Spleen (tissue), 11 donors: Measurements from ENCODE around the gene CDK19. TPM values are rescaled to one million over a fixed set of nuclear protein-coding genes. Genes with fewer than 3 reads are reported as not detected.

Source experiments
- DNase-seq: peaks from one replicate; pipeline ENCODE4 v3.0.0-alpha.2; 2020
- H3K27ac ChIP-seq, 8 donors: fragments of 200-600 bp; sonication (generic) in 7 of 8; 1 replicate in 4 of 8; 2 replicates in 4 of 8; pipeline versions ENCODE4 v1.5.0 to v1.8.0; 2016 to 2021; ENCODE audit warnings: inconsistent platforms in 4 of 8, mild to moderate bottlenecking in 4 of 8, moderate library complexity in 1 of 8
- H3K27me3 ChIP-seq, 7 donors: fragments of 200-600 bp; sonication (generic) in 6 of 7; replicated peaks in 1 of 7; 1 replicate in 4 of 7; 2 replicates in 3 of 7; pipeline versions ENCODE4 v1.5.0 to v1.8.0; 2016 to 2021; ENCODE audit warnings: inconsistent platforms in 3 of 7, mild to moderate bottlenecking in 1 of 7
- H3K36me3 ChIP-seq, 6 donors: fragments of 200-600 bp; sonication (generic) in 5 of 6; 1 replicate in 4 of 6; 2 replicates in 2 of 6; pipeline versions ENCODE4 v1.5.0 to v1.8.0; 2016 to 2021; ENCODE audit warnings: inconsistent platforms in 2 of 6
- H3K4me1 ChIP-seq, 6 donors: fragments of 200-600 bp; sonication (generic) in 5 of 6; 1 replicate in 3 of 6; 2 replicates in 3 of 6; pipeline versions ENCODE4 v1.5.0 to v1.8.0; 2016 to 2021; ENCODE audit warnings: inconsistent platforms in 3 of 6
- H3K4me3 ChIP-seq, 8 donors: fragments of 200-600 bp; sonication (generic) in 7 of 8; 1 replicate in 4 of 8; 2 replicates in 4 of 8; pipeline versions ENCODE4 v1.5.0 to v1.8.0; 2016 to 2021; ENCODE audit warnings: inconsistent platforms in 4 of 8, mild to moderate bottlenecking in 4 of 8, moderate library complexity in 2 of 8
- H3K9me3 ChIP-seq, 8 donors: fragments of 200-600 bp; sonication (generic) in 7 of 8; 1 replicate in 4 of 8; 2 replicates in 4 of 8; pipeline versions ENCODE4 v1.5.0 to v1.8.0; 2016 to 2021; ENCODE audit warnings: inconsistent platforms in 4 of 8
- CTCF ChIP-seq, 11 experiments: fragments of 200-600 bp in 7 of 11; fragments of 450-650 bp in 4 of 11; sonication (generic) in 4 of 11; IDR thresholded peaks in 8 of 11; conservative IDR thresholded peaks in 3 of 11; 1 replicate in 7 of 11; 2 replicates in 4 of 11; pipeline versions ENCODE4 v1.4.0 to v1.8.0; 2016 to 2021; ENCODE audit warnings: antibody characterized with exemption in 11 of 11, inconsistent platforms in 4 of 11, mild to moderate bottlenecking in 1 of 11
- POLR2A ChIP-seq, 3 donors: fragments of 450-650 bp; IDR thresholded peaks; one replicate each; pipeline ENCODE4 v1.5.1; 2017; ENCODE audit warnings: antibody characterized with exemption in 3 of 3, mild to moderate bottlenecking in 1 of 3
- POLR2AphosphoS5 ChIP-seq, 3 donors: sonication (generic); formaldehyde crosslinking; IDR thresholded peaks; one replicate each; pipeline ENCODE4 v1.5.1; 2017; ENCODE audit warnings: antibody characterized with exemption in 3 of 3
- WGBS, 5 donors: extraction: QIAGEN DNeasy Blood & Tissue Kit in 3 of 5; methylation state at CpG; one replicate each; pipeline versions ENCODE4 v1.1.5 to v1.1.7; 2013 to 2018; 5-methylcytosine and 5-hydroxymethylcytosine counted together
- intact Hi-C: fragments of 100-400 bp; cut with DNase I; formaldehyde crosslinking; loops from one replicate; pipeline ENCODE4 v1.15.0; 2023; ENCODE audit warnings: low total_unique reads
- polyA plus RNA-seq, 3 donors: library from polyadenylated mRNA; stranded (reverse); fragments of 200-250 nt; gene quantifications; one replicate each; pipeline ENCODE4 v1.2.1, GENCODE V29; 2013
- total RNA-seq, 7 donors: library from RNA; depleted of rRNA in 3 of 7; stranded (reverse); fragments of >200 nt in 3 of 7; fragmentation: NEBNext Ultra II Directional in 4 of 7; extraction: Animal tissue kit (Norgen Biotek cat#: 25700) in 4 of 7; gene quantifications; one replicate each; pipeline versions ENCODE4 v1.1.0 to v1.2.1, GENCODE V29; 2016 to 2021
- donor health status: healthy with polysubstance abuse.
- donor health status: DM: no; HTN: no; CAD: no; lungs with moderate emphysema.
- donor health status: DM: no; HTN: no; CAD: no.
- donor health status: Bipolar disorder and iron deficiency.
- donor health status: healthy.
- donor health status: DM: no; HTN: no; CAD: no.
- donor health status: DM: yes; HTN: yes; CAD: no.

CDK19 gene
- total and polyA plus RNA-seq, 10 donors: 7.9 to 29.8 (median 21.7) TPM

- no peak for DNase-seq
- no peak for TF ChIP-seq CTCF (IDR thresholded peaks at IDR 0.05 in 8 of 11, conservative IDR thresholded peaks at IDR 0.05 in 3 of 11)
- no peak for TF ChIP-seq POLR2AphosphoS5 (IDR thresholded peaks at IDR 0.05)
- TF ChIP-seq POLR2A (IDR thresholded peaks at IDR 0.05): no peak
- Histone ChIP-seq H3K4me1 (no peaks in the 10 kb centered on the region), H3K4me3 (no peak overlapping the region), H3K27me3 (no peaks in the 10 kb centered on the region), H3K9me3 (peaks cover 0 to 7% (median 0%) of the 10 kb centered on the region in 8 donors), H3K27ac (no peak overlapping the region), H3K36me3 (peaks cover 0 to 36% (median 14%) of the 10 kb centered on the region in 6 donors)
- intact Hi-C loops: no loop called here
These were observed 172.6 kb downstream of the CDK19 start for GRCh38 chr6:110642711-110643110.

GRCh38 chr6:110636781-110637180 is 178.5 kb downstream of the CDK19 start:
- no peaks in the 10 kb centered on the region for H3K27me3 ChIP-seq
- WGBS, 5 donors: 75 to 92% (median 88%) methylated on average over 2 of the region's 2 CpGs
- intact Hi-C loops: no loop called here
- no peak overlapping the region for H3K4me3 ChIP-seq
- no peaks in the 10 kb centered on the region for H3K9me3 ChIP-seq
- DNase-seq: no peak
- TF ChIP-seq POLR2AphosphoS5 (IDR thresholded peaks at IDR 0.05) (no peak), POLR2A (IDR thresholded peaks at IDR 0.05) (no peak), CTCF (IDR thresholded peaks at IDR 0.05 in 8 of 11, conservative IDR thresholded peaks at IDR 0.05 in 3 of 11) (no peak)
- H3K27ac ChIP-seq: peak overlapping the region in 1 of 8 donors; percentile 14
- peaks cover 0 to 12% (median 0%) of the 10 kb centered on the region in 6 donors for H3K4me1 ChIP-seq
- H3K36me3 ChIP-seq: peaks cover 0 to 25% (median 0%) of the 10 kb centered on the region in 6 donors

DNA sequence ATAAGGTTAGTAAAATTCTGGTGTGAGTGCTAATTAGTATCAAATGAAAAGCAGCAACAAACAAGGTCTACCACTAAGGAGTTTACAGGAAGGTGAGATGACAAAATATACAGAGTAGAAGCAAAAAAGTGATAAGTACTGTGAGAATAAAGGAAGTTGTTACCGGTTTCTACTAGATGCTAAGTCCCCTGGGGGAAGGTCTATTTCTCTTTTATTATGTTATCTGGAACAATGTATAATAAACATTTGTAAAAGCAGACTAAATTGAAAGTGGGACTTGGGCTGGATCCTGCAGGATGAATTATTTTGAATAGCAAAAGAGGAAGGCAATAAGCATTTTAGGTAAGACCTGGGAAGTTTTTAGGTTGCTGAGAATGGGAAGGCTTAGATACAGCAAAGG is 180.2 kb downstream of the CDK19 start:
- Histone ChIP-seq H3K4me3 (no peak overlapping the region), H3K27me3 (no peaks in the 10 kb centered on the region), H3K27ac (no peak overlapping the region), H3K9me3 (no peaks in the 10 kb centered on the region), H3K36me3 (peaks cover 0 to 24% (median 1%) of the 10 kb centered on the region in 6 donors), H3K4me1 (peaks cover 0 to 12% (median 0%) of the 10 kb centered on the region in 6 donors)
- intact Hi-C loops: no loop called here
- no peak for DNase-seq
- 22 to 35% (median 26%) methylated on average over 1 of the region's 1 CpG for WGBS, 5 donors
- no peak for TF ChIP-seq POLR2A (IDR thresholded peaks at IDR 0.05)
- no peak for TF ChIP-seq CTCF (IDR thresholded peaks at IDR 0.05 in 8 of 11, conservative IDR thresholded peaks at IDR 0.05 in 3 of 11)
- TF ChIP-seq POLR2AphosphoS5 (IDR thresholded peaks at IDR 0.05): no peak

- Histone ChIP-seq H3K27me3 (no peaks in the 10 kb centered on the region), H3K4me3 (no peak overlapping the region), H3K27ac (no peak overlapping the region), H3K36me3 (peaks cover 0 to 26% (median 1%) of the 10 kb centered on the region in 6 donors), H3K4me1 (peaks cover 0 to 12% (median 0%) of the 10 kb centered on the region in 6 donors), H3K9me3 (no peaks in the 10 kb centered on the region)
- WGBS, 5 donors: 90 to 97% (median 91%) methylated on average over 2 of the region's 2 CpGs
- intact Hi-C loops: no loop called here
- TF ChIP-seq POLR2AphosphoS5 (IDR thresholded peaks at IDR 0.05) (no peak), POLR2A (IDR thresholded peaks at IDR 0.05) (no peak), CTCF (IDR thresholded peaks at IDR 0.05 in 8 of 11, conservative IDR thresholded peaks at IDR 0.05 in 3 of 11) (no peak)
- DNase-seq: no peak
These were observed 181.5 kb downstream of the CDK19 start for GRCh38 chr6:110633731-110634213.
